Osteocyte (in vitro differentiated cells): ENCODE results near the gene TBXAS1. TPM values are rescaled to one million over a fixed set of nuclear protein-coding genes. Genes with fewer than 3 reads are reported as not detected.
A peak's percentile ranks its signal among the peaks of the same experiment; 100 is the strongest.
"Not testable (repeated sequence)": the region's sequence is repeated elsewhere in the genome, so short reads cannot be mapped to it uniquely, and the experiment has no call there.

Experiments
- DNase-seq: peaks from one replicate; pipeline ENCODE4 v3.0.0; 2021; ENCODE audit warnings: mixed read lengths; ENCODE audit not compliant: unreplicated experiment; ENCODE audit errors: extremely low spot score
- H3K27ac Mint-ChIP-seq: one replicate; pipeline ENCODE4 v1.8.0; 2021; ENCODE audit warnings: mild to moderate bottlenecking, mixed read lengths; ENCODE audit not compliant: unreplicated experiment
- H3K27me3 Mint-ChIP-seq: one replicate; pipeline ENCODE4 v1.8.0; 2021; ENCODE audit warnings: mixed read lengths; ENCODE audit not compliant: unreplicated experiment
- H3K36me3 Mint-ChIP-seq: one replicate; pipeline ENCODE4 v1.8.0; 2021; ENCODE audit warnings: mixed read lengths; ENCODE audit not compliant: unreplicated experiment
- H3K4me1 Mint-ChIP-seq: one replicate; pipeline ENCODE4 v1.8.0; 2021; ENCODE audit warnings: mixed read lengths; ENCODE audit not compliant: unreplicated experiment
- H3K4me3 Mint-ChIP-seq: one replicate; pipeline ENCODE4 v1.8.0; 2021; ENCODE audit warnings: mild to moderate bottlenecking, moderate library complexity, mixed read lengths; ENCODE audit not compliant: unreplicated experiment
- H3K9me3 Mint-ChIP-seq: one replicate; pipeline ENCODE4 v1.8.0; 2021; ENCODE audit warnings: mixed read lengths; ENCODE audit not compliant: unreplicated experiment
- CTCF ChIP-seq: fragments of 200-600 bp; sonication (generic); IDR thresholded peaks from 2 replicates; pipeline ENCODE4 v1.5.0; 2021; ENCODE audit warnings: antibody characterized with exemption, mild to moderate bottlenecking, moderate library complexity
- total RNA-seq: library from RNA; stranded (reverse); gene quantifications from 2 replicates; pipeline ENCODE4 v1.2.1, GENCODE V29; 2021

Gene TBXAS1
- total RNA-seq, 1 donor from 2014 or later, result 3.5 TPM

DNA sequence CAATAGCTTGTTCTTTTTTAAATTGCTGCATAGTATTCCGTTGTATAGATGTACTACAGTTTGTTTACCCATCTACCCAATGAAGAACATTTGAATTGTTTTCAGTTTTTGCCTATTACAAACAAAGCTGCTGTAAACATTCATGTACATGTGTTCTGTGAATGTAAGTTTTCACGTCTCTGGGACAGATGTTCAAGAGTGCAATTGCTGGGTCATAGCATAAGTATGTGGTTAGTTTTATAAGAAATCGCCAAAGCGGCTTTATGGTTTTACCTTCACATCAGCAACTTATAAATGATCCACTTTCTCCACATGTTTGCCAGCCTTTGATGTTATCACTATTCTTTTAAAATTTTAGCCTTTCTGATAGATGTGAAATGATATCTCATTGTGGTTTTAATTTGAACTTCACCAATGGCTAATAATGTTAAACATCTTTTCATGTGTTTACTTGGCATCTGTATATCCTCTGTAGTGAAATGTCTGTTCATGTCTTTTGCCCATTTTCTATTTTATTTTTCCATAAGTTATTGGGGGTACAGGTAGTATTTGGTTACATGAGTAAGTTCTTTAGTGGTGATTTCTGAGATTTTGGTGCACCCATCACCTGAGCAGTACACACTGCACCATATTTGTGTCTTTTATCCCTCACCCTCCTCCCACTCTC is 73.5 kb downstream of the TBXAS1 start:
- Mint-ChIP-seq H3K27me3 (peaks cover 23% of the 10 kb centered on the region), H3K27ac (no peak overlapping the region), H3K36me3 (no peaks in the 10 kb centered on the region), H3K9me3 (peaks cover 8% of the 10 kb centered on the region), H3K4me3 (no peak overlapping the region), H3K4me1 (no peaks in the 10 kb centered on the region)
- no peak for DNase-seq
- no peak for TF ChIP-seq CTCF

- not testable (repeated sequence) for H3K27ac Mint-ChIP-seq, H3K9me3 Mint-ChIP-seq, DNase-seq, H3K4me1 Mint-ChIP-seq, H3K36me3 Mint-ChIP-seq, H3K4me3 Mint-ChIP-seq
- peaks cover 26% of the 10 kb centered on the region for H3K27me3 Mint-ChIP-seq
These were observed 74.0 kb downstream of the TBXAS1 start for GRCh38 chr7:139903103-139903477.

- DNase-seq, result no peak
- Mint-ChIP-seq H3K27ac (no peak overlapping the region), H3K36me3 (no peaks in the 10 kb centered on the region), H3K27me3 (peaks cover 26% of the 10 kb centered on the region), H3K4me3 (no peak overlapping the region), H3K9me3 (peaks cover 8% of the 10 kb centered on the region), H3K4me1 (peaks cover 15% of the 10 kb centered on the region)
- no peak for TF ChIP-seq CTCF
These were observed 77.8 kb downstream of the TBXAS1 start for GRCh38 chr7:139906879-139907278.

- peak overlapping the region; percentile 36 for H3K27ac Mint-ChIP-seq
- DNase-seq, result no peak
- H3K4me3 Mint-ChIP-seq, result no peak overlapping the region
- peaks cover 26% of the 10 kb centered on the region for H3K27me3 Mint-ChIP-seq
- no peak for TF ChIP-seq CTCF
- H3K4me1 Mint-ChIP-seq, result peaks cover 15% of the 10 kb centered on the region
- no peaks in the 10 kb centered on the region for H3K36me3 Mint-ChIP-seq
- peaks cover 8% of the 10 kb centered on the region for H3K9me3 Mint-ChIP-seq
These were observed 79.7 kb downstream of the TBXAS1 start for GRCh38 chr7:139908792-139909191.

- Mint-ChIP-seq H3K36me3 (no peaks in the 10 kb centered on the region), H3K4me3 (no peak overlapping the region), H3K27ac (peak overlapping the region; percentile 37), H3K4me1 (peaks cover 17% of the 10 kb centered on the region), H3K27me3 (peaks cover 20% of the 10 kb centered on the region), H3K9me3 (peaks cover 8% of the 10 kb centered on the region)
- no peak for TF ChIP-seq CTCF
- no peak for DNase-seq
These were observed 80.5 kb downstream of the TBXAS1 start for GRCh38 chr7:139909379-139910050.
